ENCODE measurements around the gene RPL3.

Gene RPL3

GRCh38 chr22:39316440-39317083 lies 2.9 kb downstream of the RPL3 start:
- DNase-seq, result peak; percentile 79 to 86

GRCh38 chr22:39315389-39315788 lies 4.0 kb downstream of the RPL3 start:
- no peak for DNase-seq

- peak in 1 of 2 donors; percentile 36 for DNase-seq
Observed at GRCh38 chr22:39314251-39314971, 5.0 kb downstream of the RPL3 start.

- no peak for DNase-seq
Observed at GRCh38 chr22:39313258-39314001, 6.0 kb downstream of the RPL3 start.

- no peak for DNase-seq
Observed at GRCh38 chr22:39312410-39312809, 7.0 kb downstream of the RPL3 start.

- peak; percentile 47 to 48 for DNase-seq
Observed at GRCh38 chr22:39311592-39312400, 7.6 kb downstream of the RPL3 start.

- peak in 1 of 2 donors; percentile 41 for DNase-seq
Observed at GRCh38 chr22:39309881-39310714, 9.3 kb downstream of the RPL3 start.

GRCh38 chr22:39309364-39309861 lies 10.0 kb downstream of the RPL3 start:
- no peak for DNase-seq

- no peak for DNase-seq
Observed at GRCh38 chr22:39308614-39309363, 10.6 kb downstream of the RPL3 start.

GRCh38 chr22:39306456-39307361 lies 12.7 kb downstream of the RPL3 start:
- peak; percentile 64 to 68 for DNase-seq

GRCh38 chr22:39303892-39304671 lies 15.3 kb downstream of the RPL3 start:
- DNase-seq, result no peak

GRCh38 chr22:39303358-39303757 lies 16.1 kb downstream of the RPL3 start:
- DNase-seq, result no peak

GRCh38 chr22:39302431-39302960 lies 16.9 kb downstream of the RPL3 start:
- no peak for DNase-seq

GRCh38 chr22:39301926-39302325 lies 17.5 kb downstream of the RPL3 start:
- DNase-seq, result no peak

GRCh38 chr22:39301108-39301507 lies 18.3 kb downstream of the RPL3 start:
- no peak for DNase-seq

GRCh38 chr22:39300186-39300830 lies 19.1 kb downstream of the RPL3 start:
- no peak for DNase-seq

- no peak for DNase-seq
Observed at GRCh38 chr22:39299829-39300178, 19.6 kb downstream of the RPL3 start.

GRCh38 chr22:39298241-39298987 lies 21.0 kb downstream of the RPL3 start:
- DNase-seq, result no peak
